ENCODE measurements around the gene SYNGR3. TPM values are rescaled to one million over a fixed set of nuclear protein-coding genes. Genes with fewer than 3 reads are reported as not detected.

Gene SYNGR3
- total RNA-seq, 2 experiments from 2014 or later, result 4.8 to 5.9 TPM

DNA sequence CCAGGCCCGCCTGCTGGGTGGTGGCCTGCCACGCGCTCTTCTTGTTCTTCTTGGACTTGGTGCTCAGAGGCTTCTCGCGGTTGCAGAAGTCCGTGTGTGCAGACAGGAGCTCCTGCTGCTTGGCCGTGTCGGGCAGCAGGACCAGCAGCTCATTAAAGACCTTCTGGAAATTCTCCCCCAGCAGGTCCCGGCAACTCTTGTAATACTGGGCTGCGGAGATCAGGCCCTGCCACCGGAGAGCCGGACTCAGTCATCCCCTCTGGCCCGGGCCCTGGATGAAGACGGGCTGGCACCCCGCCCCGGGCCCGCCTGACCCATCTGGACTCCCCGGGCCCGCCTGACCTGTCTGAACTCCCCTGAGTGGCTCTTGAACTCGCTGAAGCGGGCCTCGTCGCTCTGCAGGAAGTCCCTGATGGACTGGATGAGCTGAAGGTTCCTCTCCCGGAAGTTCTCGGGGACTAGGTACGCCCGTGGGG is 8.6 kb downstream of the SYNGR3 start:
- Mint-ChIP-seq H3K4me1 (peaks cover 15% of the 10 kb centered on the region), H3K27me3 (no peaks in the 10 kb centered on the region), H3K4me3 (no peak overlapping the region), H3K9me3 (ENCODE audit: low read depth) (no peaks in the 10 kb centered on the region), H3K27ac (no peak overlapping the region), H3K36me3 (ENCODE audit: low read depth) (peaks cover 21% of the 10 kb centered on the region)
- DNase-seq, result no peak
- CTCF ChIA-PET, result interaction anchor here (0.7 kb wide), 1 partner anchor 222 kb away, joined by 3 read pairs; no protein-coding TSS in a partner anchor
- intact Hi-C loops (cut with DNase I, micrococcal nuclease), result loop anchor here in 1 of 2 experiments (10.0 kb wide), 1 partner anchor 516 kb away; the partner anchor contains the start of gene ATP6V0C
- no peak for ATAC-seq
- POLR2A ChIA-PET, result interaction anchor here (0.6 kb wide), 1 partner anchor 13 kb away, joined by 4 read pairs; no protein-coding TSS in a partner anchor

- ATAC-seq (no peak), DNase-seq (no peak)
- peaks cover 8% of the 10 kb centered on the region for H3K4me1 Mint-ChIP-seq
- peaks cover 21% of the 10 kb centered on the region for H3K36me3 Mint-ChIP-seq (ENCODE audit: low read depth)
- intact Hi-C loops (cut with DNase I, micrococcal nuclease), result loop anchor here in 1 of 2 experiments (10.0 kb wide), 1 partner anchor 516 kb away; the partner anchor contains the start of gene ATP6V0C
- H3K27ac Mint-ChIP-seq, result no peak overlapping the region
- H3K4me3 Mint-ChIP-seq, result no peak overlapping the region
- ChIA-PET CTCF (interaction anchor here (0.7 kb wide), 1 partner anchor 221 kb away, joined by 3 read pairs; no protein-coding TSS in a partner anchor), POLR2A (interaction anchor here (0.6 kb wide), 1 partner anchor 13 kb away, joined by 4 read pairs; no protein-coding TSS in a partner anchor)
- H3K27me3 Mint-ChIP-seq, result no peaks in the 10 kb centered on the region
- H3K9me3 Mint-ChIP-seq (ENCODE audit: low read depth), result no peaks in the 10 kb centered on the region
Measured at GRCh38 chr16:1998852-1999801, 9.4 kb downstream of the SYNGR3 start.

- Mint-ChIP-seq H3K27ac (no peak overlapping the region), H3K4me1 (peaks cover 14% of the 10 kb centered on the region), H3K27me3 (no peaks in the 10 kb centered on the region), H3K36me3 (ENCODE audit: low read depth) (peaks cover 23% of the 10 kb centered on the region), H3K4me3 (no peak overlapping the region), H3K9me3 (ENCODE audit: low read depth) (no peaks in the 10 kb centered on the region)
- intact Hi-C loops (cut with DNase I, micrococcal nuclease), result loop anchor here in 1 of 2 experiments (10.0 kb wide), 2 partner anchors 335 to 515 kb away; partner anchors contain the start of gene ATP6V0C
- DNase-seq (no peak), ATAC-seq (no peak)
- POLR2A ChIA-PET, result no interaction called here
- CTCF ChIA-PET, result no interaction called here
Measured at GRCh38 chr16:1999866-2000514, 10.2 kb downstream of the SYNGR3 start.

DNA sequence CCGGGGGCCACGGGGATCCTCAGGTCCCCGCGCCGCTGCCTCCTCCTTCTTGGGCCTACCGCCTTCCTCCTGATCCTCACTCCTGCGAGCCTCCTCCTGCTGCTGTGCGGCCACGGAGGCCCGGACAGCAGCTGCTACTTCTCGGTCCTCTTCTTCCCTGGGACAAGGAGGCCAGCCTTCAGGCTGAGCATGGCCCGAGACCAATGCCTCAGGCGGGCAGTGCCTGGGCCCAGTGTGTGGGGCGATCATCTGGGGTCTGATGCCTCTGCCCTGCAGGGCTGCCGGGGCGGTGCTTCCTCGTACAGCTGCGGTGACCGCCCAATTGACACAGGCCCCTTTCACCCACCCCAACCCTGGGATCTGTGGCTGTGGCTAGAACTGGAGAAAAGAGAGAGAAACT is 11.3 kb downstream of the SYNGR3 start:
- intact Hi-C loops (cut with DNase I, micrococcal nuclease), result loop anchor here in 1 of 2 experiments (10.0 kb wide), 1 partner anchor 334 kb away; no protein-coding TSS in a partner anchor
- CTCF ChIA-PET, result interaction anchor here (0.6 kb wide), 1 partner anchor 73 kb away, joined by 3 read pairs; no protein-coding TSS in a partner anchor
- POLR2A ChIA-PET, result no interaction called here

GRCh38 chr16:2001456-2002355 is 11.9 kb downstream of the SYNGR3 start:
- ChIA-PET CTCF (interaction anchor here (0.6 kb wide), 1 partner anchor 73 kb away, joined by 3 read pairs; no protein-coding TSS in a partner anchor), POLR2A (interaction anchor here (0.6 kb wide), 1 partner anchor 256 kb away, joined by 3 read pairs; no protein-coding TSS in a partner anchor)
- intact Hi-C loops (cut with DNase I, micrococcal nuclease), result loop anchor here in 1 of 2 experiments (10.0 kb wide), 1 partner anchor 333 kb away; no protein-coding TSS in a partner anchor
- Mint-ChIP-seq H3K4me1 (peaks cover 19% of the 10 kb centered on the region), H3K4me3 (no peak overlapping the region), H3K9me3 (ENCODE audit: low read depth) (no peaks in the 10 kb centered on the region), H3K27me3 (no peaks in the 10 kb centered on the region), H3K36me3 (ENCODE audit: low read depth) (peaks cover 29% of the 10 kb centered on the region), H3K27ac (no peak overlapping the region)
- DNase-seq (no peak), ATAC-seq (no peak)

More for the DNA sequence above, 11.3 kb downstream of the SYNGR3 start:
- ATAC-seq (no peak), DNase-seq (no peak)
- Mint-ChIP-seq H3K27me3 (no peaks in the 10 kb centered on the region), H3K27ac (no peak overlapping the region), H3K9me3 (ENCODE audit: low read depth) (no peaks in the 10 kb centered on the region), H3K4me1 (peaks cover 20% of the 10 kb centered on the region), H3K36me3 (ENCODE audit: low read depth) (peaks cover 25% of the 10 kb centered on the region), H3K4me3 (no peak overlapping the region)

- H3K27me3 Mint-ChIP-seq, result no peaks in the 10 kb centered on the region
- H3K36me3 Mint-ChIP-seq (ENCODE audit: low read depth), result peaks cover 28% of the 10 kb centered on the region
- no peaks in the 10 kb centered on the region for H3K9me3 Mint-ChIP-seq (ENCODE audit: low read depth)
- intact Hi-C loops (cut with DNase I, micrococcal nuclease), result loop anchor here in 1 of 2 experiments (10.0 kb wide), 1 partner anchor 332 kb away; no protein-coding TSS in a partner anchor
- CTCF ChIA-PET, result interaction anchor here (0.6 to 4.1 kb wide), 5 partner anchors 9 to 153 kb away, joined by 3 to 30 read pairs (median 3); partner anchors contain the start of gene TRAF7
- H3K27ac Mint-ChIP-seq, result no peak overlapping the region
- H3K4me1 Mint-ChIP-seq, result peaks cover 26% of the 10 kb centered on the region
- no peak for DNase-seq
- no peak for ATAC-seq
- POLR2A ChIA-PET, result interaction anchor here (0.6 to 1.1 kb wide), 2 partner anchors 15 to 255 kb away, joined by 3 to 4 read pairs; no protein-coding TSS in a partner anchor
- no peak overlapping the region for H3K4me3 Mint-ChIP-seq
Measured at GRCh38 chr16:2002406-2003230, 12.8 kb downstream of the SYNGR3 start.

DNA sequence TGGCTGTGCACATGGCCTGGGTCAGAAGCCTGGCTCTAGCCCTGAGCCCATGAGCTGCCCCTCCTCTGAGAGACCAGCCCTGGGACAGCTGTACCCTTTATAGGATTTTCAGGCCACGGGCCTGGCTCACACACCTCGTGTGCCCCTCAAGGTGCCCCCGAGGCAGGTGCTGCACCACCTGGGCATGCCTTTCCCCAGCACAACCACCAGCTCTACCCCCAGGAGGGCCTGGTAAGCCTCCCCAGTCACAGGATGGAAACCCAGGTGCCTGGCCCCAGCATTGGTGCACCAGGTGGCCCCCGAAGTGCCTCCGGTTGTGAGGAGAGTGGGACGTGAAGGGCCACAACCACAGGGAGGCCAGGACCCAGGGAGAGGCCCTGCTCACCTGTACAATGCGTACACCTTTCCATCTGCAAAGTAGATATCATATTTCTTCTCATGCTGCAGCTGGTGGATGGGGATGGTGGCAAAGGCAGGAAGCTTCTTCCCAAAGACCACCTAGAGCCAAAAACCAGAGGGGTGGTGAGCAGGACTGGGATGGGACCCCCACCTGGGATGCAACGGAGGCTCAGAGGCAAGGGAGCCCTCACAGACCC is 13.6 kb downstream of the SYNGR3 start:
- POLR2A ChIA-PET, result interaction anchor here (0.9 to 1.1 kb wide), 4 partner anchors 9 to 152 kb away, joined by 3 to 4 read pairs (median 3); partner anchors contain the start of gene TRAF7
- DNase-seq (no peak), ATAC-seq (no peak)
- H3K27me3 Mint-ChIP-seq, result no peaks in the 10 kb centered on the region
- H3K4me1 Mint-ChIP-seq, result peaks cover 33% of the 10 kb centered on the region
- H3K4me3 Mint-ChIP-seq, result no peak overlapping the region
- intact Hi-C loops (cut with DNase I, micrococcal nuclease), result loop anchor here in 1 of 2 experiments (10.0 kb wide), 1 partner anchor 331 kb away; no protein-coding TSS in a partner anchor
- no peak overlapping the region for H3K27ac Mint-ChIP-seq
- H3K9me3 Mint-ChIP-seq (ENCODE audit: low read depth), result no peaks in the 10 kb centered on the region
- CTCF ChIA-PET, result interaction anchor here (0.6 to 4.1 kb wide), 9 partner anchors 8 to 474 kb away, joined by 3 to 30 read pairs (median 3); partner anchors contain the start of gene TRAF7
- H3K36me3 Mint-ChIP-seq (ENCODE audit: low read depth), result peaks cover 29% of the 10 kb centered on the region

DNA sequence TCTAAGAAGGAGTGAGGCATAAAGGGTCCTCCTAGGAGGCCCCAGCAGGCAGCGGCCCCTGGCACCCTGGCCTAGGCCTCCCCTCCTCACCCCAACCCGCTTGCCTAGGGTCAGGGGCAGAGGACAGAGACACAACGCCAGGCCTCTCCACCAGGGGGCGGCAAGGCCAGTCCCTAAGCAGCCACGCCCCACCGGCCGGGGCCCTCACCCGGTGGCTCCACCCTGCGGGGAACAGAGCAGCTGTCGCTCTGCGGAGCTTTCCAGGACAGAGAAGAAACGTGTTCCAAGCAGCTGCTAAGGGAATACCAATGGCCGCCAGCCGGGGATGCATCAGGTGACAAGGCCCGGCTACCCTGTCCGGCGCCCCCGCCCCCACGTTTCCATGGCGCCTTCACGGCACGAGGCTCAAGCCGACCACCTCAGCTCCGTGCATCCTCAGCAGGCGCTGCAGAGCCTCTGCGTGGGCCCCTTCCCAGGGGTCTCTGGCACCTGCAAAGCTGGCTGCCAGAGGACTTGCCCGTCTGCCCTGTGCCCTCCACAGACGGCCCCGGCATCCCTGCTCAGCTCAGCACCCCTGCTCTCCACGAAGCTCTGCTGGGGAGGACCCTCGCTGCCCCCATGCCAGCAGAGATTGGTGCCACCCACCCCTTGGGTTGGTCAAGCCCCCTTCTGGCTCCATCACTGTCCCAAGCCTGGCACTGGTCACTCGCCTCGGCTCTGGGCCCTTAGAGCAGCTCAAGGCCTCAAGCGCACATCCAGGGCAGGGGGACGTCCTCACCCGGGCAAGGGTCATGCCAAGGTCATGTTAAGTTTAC is 14.3 kb downstream of the SYNGR3 start:
- H3K27ac Mint-ChIP-seq, result no peak overlapping the region
- no peaks in the 10 kb centered on the region for H3K9me3 Mint-ChIP-seq (ENCODE audit: low read depth)
- H3K4me3 Mint-ChIP-seq, result no peak overlapping the region
- H3K4me1 Mint-ChIP-seq, result peaks cover 38% of the 10 kb centered on the region
- ATAC-seq (peak; percentile 93), DNase-seq (peak; percentile 95)
- CTCF ChIA-PET, result interaction anchor here (0.6 to 4.1 kb wide), 23 partner anchors 8 to 475 kb away, joined by 3 to 30 read pairs (median 3); partner anchors contain the start of genes GFER, RNF151, RPS2 and TRAF7
- no peaks in the 10 kb centered on the region for H3K27me3 Mint-ChIP-seq
- H3K36me3 Mint-ChIP-seq (ENCODE audit: low read depth), result peaks cover 35% of the 10 kb centered on the region
- intact Hi-C loops (cut with DNase I, micrococcal nuclease), result loop anchor here in 1 of 2 experiments (1.0 to 10.0 kb wide), 2 partner anchors 136 to 331 kb away; no protein-coding TSS in a partner anchor
- POLR2A ChIA-PET, result interaction anchor here (0.9 to 1.1 kb wide), 4 partner anchors 10 to 151 kb away, joined by 3 to 4 read pairs (median 3); partner anchors contain the start of gene TRAF7

Measured in activated CD4-positive, alpha-beta T cell treated with anti-CD3 and anti-CD28 coated beads for 36 hours (primary cell).